Gastrocnemius medialis (tissue), 4 donors: Measurements from ENCODE around the gene PCDH9.

ENCODE experiments used
- POLR2A ChIP-seq, 2 donors: fragments of 450-650 bp; IDR thresholded peaks; one replicate each; pipeline ENCODE4 v1.6.1; 2017; ENCODE audit warnings: antibody characterized with exemption in 2 of 2, mild to moderate bottlenecking in 2 of 2, moderate library complexity in 2 of 2
- TF ChIP-seq, protein P1 (sequence below), 5 experiments: fragments of 450-650 bp in 3 of 5; fragments of 200-600 bp in 2 of 5; sonication (generic) in 2 of 5; IDR thresholded peaks in 4 of 5; conservative IDR thresholded peaks in 1 of 5; 1 replicate in 4 of 5; 2 replicates in 1 of 5; pipeline ENCODE4 v1.5.1; 2016 to 2019; ENCODE audit warnings: antibody characterized with exemption in 5 of 5, mild to moderate bottlenecking in 3 of 5, moderate library complexity in 3 of 5

DNA sequence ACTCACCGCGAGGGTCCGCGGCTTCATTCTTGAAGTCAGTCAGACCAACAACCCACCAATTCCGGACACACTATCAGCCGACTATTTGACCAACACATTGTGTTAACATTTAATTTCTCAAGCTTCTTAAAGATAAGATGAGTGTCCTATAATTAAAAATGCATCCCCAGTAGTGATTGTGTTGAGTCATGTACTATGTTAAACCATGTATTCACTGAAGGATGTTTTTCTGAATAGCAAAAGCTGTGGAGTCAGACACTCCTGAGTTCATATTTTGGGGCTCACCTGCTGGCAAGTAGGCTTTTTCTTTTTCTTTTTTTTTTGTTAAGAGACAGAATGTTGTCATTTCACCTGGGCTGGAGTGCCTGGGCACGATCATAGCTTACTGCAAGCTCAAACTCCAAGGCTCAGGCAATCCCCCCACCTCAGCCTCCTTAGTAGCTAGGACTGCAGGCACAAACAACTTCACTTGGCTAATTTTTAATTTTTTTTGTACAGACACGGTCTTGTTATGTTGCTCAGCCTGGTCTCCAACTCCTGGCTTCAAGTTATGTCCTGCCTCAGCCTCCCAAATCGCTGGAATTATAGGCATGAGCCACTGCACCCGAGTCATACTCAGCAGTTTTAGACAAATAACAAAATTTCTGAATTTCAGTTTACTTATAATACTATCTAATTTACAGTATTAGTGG, 606.9 kb downstream of the PCDH9 start:
- TF ChIP-seq, protein P1, sequence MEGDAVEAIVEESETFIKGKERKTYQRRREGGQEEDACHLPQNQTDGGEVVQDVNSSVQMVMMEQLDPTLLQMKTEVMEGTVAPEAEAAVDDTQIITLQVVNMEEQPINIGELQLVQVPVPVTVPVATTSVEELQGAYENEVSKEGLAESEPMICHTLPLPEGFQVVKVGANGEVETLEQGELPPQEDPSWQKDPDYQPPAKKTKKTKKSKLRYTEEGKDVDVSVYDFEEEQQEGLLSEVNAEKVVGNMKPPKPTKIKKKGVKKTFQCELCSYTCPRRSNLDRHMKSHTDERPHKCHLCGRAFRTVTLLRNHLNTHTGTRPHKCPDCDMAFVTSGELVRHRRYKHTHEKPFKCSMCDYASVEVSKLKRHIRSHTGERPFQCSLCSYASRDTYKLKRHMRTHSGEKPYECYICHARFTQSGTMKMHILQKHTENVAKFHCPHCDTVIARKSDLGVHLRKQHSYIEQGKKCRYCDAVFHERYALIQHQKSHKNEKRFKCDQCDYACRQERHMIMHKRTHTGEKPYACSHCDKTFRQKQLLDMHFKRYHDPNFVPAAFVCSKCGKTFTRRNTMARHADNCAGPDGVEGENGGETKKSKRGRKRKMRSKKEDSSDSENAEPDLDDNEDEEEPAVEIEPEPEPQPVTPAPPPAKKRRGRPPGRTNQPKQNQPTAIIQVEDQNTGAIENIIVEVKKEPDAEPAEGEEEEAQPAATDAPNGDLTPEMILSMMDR (IDR thresholded peaks at IDR 0.05 in 4 of 5, conservative IDR thresholded peaks at IDR 0.05 in 1 of 5), result no peak
- TF ChIP-seq POLR2A (IDR thresholded peaks at IDR 0.05), result no peak
